NCI-H2171 (cell line): Measurements from ENCODE around the gene FRK.
"Not testable (repeated sequence)": the region's sequence is repeated elsewhere in the genome, so short reads cannot be mapped to it uniquely, and the experiment has no call there.

Experiments used
- DNase-seq: peaks from one replicate; lab custom pipeline; 2025; lab: John Stamatoyannopoulos, UW

The FRK gene

DNA sequence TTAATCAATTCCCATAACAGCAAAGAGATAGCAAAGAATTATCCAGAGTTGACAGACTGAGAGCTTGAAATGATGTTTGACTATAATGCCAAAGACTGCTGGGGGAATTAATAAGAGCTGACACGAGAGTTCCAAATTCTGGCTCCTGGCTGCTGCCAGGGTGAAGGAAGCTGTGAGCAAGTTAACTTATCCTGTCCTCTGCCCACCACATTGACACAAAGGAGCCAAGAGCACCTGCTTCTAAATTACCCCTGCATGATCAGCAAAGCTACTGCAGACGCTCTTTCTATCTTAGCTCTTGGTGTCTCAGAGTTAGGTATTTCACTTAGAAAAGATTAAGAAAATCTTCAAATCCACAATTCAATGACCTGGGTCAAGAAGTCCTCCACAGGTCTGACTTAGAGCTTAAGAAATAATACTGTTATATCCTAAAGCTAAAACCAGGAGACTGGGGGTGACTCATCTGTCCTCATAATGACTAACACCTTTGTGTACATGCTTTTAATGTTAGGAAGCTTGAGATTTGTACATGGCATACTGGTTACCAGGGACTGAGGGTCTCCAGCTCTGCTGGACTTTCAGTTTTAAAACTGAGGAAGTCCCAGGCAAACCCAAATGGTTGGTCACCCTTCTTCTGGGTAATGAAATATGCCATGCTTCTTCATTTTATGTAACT lies 13.2 kb upstream of the FRK start:
- DNase-seq, result no peak

DNA sequence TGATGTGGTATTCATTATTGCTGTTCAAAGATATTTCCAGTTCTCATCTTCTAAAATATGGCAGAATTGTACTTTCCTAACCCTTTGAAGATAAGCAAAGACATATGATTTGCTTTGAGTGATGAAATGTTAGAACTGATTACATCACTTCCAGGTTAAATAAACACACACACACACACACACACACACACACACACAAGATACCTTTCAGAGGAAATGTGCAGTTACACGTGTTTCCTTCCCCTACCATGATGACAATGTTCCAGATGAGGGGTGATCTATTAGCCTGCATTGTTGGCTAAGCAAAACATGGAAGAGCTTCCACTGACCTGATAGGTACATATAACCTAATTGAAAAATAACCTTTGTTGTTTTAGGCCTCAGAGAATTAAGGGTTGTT lies 11.7 kb upstream of the FRK start:
- no peak for DNase-seq

GRCh38 chr6:116070616-116071389 lies 10.1 kb upstream of the FRK start:
- no peak for DNase-seq

- no peak for DNase-seq
Observed at GRCh38 chr6:116070101-116070500, 9.4 kb upstream of the FRK start.

DNA sequence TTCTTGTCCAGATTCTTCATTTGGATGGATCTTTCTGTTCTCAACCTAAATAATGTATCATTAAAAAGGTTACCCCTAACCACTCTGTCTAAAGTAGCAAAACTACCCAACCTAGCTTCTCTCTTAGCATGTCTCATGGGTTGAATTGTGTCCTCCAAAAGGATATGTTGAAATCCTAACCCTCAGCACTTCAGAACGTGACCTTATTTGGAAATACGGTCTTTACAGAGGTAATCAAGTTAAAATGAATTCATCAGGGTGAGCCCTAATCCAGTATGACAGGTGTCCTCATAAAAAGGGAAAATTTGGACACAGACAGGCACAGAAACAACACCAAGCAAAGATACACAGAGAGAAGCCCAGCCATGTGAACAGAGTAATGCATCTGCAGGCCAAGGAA lies 6.1 kb upstream of the FRK start:
- DNase-seq, result no peak

DNA sequence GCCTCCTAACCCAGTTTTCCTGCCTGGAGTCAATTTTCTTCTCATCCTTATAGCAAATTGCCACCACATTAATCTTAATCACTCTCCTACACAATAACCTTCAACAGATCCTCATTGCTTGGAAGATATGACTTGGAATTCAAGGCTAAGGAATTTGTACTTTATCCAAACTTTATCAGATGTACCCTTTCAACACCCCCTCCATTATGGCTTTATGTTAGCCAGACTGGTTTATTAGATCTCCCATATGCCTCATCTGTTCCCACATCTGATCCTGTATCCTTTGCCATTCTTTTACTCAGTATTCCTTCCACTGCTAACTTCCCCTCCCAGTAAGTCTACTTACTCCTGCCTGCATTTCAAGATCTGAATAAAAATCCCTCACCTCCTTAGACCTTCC lies 4.0 kb upstream of the FRK start:
- no peak for DNase-seq

- no peak for DNase-seq
Observed at GRCh38 chr6:116062496-116062895, 1.8 kb upstream of the FRK start.

- DNase-seq, result no peak
Observed at GRCh38 chr6:116059713-116060571, 749 bp downstream of the FRK start.

DNA sequence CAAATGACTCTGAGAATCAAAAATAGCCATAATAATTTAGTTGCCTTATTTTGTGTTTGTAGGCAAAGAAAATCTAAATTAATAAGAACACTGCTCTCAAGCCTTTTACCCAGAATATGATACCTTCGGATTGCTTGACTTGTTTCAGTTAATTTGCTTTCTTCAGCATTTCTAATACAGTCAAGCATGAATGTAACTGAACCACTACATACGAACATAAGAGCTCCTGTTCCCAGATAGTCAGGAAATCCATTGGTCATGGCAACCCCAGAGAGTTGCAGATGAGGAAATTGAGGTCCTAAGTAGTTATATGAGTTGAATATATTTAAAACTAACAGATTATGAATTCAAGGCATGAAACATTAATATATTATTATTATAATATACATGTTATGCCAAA lies 2.9 kb downstream of the FRK start:
- no peak for DNase-seq

GRCh38 chr6:116055513-116055912 lies 5.2 kb downstream of the FRK start:
- DNase-seq, result no peak

GRCh38 chr6:116051244-116051643 lies 9.4 kb downstream of the FRK start:
- DNase-seq, result no peak

- DNase-seq, result no peak
Observed at GRCh38 chr6:116050737-116051136, 10.0 kb downstream of the FRK start.

DNA sequence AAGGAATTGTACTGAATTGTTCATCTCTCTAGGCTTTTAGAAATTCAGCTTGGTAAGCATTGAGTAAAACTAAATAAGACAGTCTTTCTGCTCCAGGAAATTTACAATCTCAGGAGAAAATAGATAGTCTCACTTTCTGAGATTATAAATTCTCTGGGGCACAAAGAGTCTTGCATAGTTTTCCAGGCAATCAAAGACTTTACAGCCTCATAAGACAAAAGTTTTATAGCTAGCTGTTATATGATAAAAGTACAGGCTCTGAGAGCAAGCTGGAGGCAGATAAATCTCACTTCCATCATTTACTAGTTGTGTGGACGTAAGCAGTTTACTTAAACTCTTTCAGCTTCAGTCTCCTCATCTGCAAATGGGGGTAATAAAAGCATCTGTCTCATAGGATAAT lies 11.4 kb downstream of the FRK start:
- no peak for DNase-seq

DNA sequence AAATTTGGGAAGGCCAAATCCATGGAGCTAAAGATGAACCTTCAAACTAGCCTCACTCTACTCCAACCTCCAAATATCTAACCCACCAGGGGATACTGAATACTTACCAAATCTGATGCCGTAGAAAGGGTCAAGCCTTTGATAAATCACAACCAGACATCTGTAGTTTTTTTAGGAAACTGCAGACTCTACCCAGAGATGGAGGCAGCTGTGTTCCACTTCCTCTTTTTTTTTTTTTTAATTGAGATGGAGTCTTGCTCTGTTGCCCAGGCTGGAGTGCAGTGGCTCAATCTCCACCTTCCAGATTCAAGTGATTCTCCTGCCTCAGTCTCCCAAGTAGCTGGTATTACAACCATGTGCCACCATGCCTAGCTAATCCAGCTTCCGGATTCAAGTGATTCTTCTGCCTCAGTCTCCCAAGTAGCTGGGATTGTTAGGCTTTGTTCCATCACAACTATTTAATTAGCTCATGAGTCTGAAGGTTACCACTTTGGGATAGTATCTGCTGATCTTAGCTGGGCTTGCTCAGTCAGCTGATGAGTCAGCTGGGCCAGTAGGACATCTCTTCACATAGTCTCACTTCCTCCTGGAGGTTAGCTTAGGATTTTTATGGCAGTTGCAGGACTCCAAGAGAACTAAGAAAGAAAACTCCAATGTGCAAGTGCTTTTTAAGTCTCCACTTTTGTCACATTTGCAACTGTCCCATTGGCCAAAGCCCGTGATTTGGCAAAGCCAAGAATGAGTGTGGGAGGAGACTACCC lies 13.3 kb downstream of the FRK start:
- DNase-seq, result no peak

GRCh38 chr6:116046737-116047136 lies 14.0 kb downstream of the FRK start:
- DNase-seq, result no peak

- not testable (repeated sequence) for DNase-seq
Observed at GRCh38 chr6:116046272-116046671, 14.4 kb downstream of the FRK start.

DNA sequence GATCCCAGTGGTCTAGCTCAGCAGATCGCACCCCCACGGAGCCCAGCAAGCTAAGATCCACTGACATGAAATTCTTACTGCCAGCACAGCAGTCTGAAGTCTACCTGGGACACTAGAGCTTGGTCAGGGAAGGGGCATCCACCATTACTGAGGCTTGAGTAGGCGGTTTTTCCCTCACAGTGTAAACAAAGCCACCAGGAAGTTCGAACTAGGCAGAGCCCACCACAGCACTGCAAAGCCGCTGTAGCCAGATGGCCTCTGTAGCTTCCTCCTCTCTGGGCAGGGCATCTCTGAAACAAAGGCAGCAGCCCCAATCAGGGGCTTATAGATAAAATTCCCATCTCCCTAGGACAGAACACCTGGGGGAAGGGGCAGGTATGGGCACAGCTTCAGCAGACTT lies 18.8 kb downstream of the FRK start:
- DNase-seq, result no peak

DNA sequence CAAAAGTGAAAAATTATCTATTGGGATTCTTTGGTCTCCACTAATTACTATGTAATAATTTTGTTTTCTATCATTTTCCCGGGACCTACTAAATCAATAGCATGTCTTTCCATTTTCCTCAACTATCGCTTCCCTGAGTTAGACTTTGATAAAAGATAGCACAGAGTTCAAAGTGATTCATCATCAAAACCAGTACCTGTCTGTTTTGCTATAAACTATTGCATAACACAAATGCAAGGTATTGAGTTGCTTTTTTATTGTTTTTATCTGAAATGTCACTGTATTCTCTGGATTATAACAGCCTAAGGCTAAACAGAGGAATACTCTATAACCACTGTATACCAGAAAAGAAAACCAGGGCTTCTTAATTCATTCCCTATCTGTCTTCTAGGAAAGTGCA lies 19.7 kb downstream of the FRK start:
- DNase-seq, result no peak

DNA sequence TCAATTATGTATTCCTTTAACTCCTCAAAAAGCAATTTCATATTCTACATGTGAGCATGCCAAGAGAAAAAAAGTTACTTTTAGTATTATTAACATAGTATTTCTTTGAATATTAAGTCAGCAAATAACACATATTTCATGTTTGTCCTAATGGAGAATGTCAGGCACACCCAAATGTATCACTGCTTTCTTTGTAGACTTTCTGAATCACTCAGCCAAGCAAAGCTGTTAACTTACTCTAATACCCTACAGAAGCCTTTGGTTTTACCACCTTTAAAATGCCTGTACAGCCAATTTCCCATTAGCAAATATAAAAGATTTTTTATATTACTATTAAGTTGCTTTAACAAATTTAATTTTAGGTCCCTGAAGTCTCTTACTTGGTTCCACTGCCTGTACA lies 23.8 kb downstream of the FRK start:
- DNase-seq, result no peak

- no peak for DNase-seq
Observed at GRCh38 chr6:116036075-116036773, 24.5 kb downstream of the FRK start.

DNA sequence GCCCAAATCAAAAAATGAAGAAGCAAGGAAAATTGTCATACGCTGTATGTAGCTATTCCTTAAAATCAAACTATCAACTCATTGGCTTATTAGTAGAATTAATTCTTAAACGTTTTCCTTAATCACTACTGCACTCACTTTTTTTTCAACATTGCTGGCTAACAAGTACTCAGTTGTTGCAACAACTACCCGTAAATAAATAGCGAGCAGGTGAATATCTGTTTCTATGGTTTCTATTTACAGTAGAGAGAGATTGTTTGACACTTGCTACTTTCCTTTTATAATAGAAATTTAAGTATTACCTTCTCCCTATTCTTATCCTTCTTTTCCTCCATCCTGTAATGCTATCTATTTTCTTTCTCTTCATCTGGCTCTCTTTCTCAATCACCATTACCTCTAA lies 25.1 kb downstream of the FRK start:
- DNase-seq, result no peak

DNA sequence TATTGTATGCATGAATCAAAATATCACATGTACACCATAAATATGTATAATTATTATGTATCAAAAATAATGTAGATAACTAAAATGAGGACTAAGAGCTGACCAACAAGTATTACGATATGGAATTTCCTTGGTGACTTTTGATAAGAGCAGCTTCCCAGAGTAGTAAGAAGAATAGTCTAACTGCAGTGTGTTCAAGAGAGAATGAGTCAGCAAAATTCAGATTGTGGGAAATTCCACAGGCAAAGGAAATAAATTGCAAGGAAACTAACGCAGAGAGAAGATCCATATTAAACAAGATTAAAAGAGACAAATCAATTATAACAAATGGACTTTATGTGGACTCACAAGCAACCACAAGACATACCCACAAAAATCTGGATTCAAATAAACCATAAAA lies 26.4 kb downstream of the FRK start:
- no peak for DNase-seq
